ENCODE results near the gene REV1. TPM values are rescaled to one million over a fixed set of nuclear protein-coding genes. Genes with fewer than 3 reads are reported as not detected.

REV1 gene
- total RNA-seq, result 10 to 100 TPM; 13.5 to 35.1 (median 17.8) TPM

GRCh38 chr2:99489761-99490622 lies at the start of gene REV1:
TSS of gene REV1 (minus strand) at chr2:99490017. CDS start at chr2:99464975, 25,042 bp downstream.
- ATAC-seq, result peak; percentile 91 to 92
- peak within 1 kb of the TSS; percentile 74 to 97 (median 88) for H3K4me3 ChIP-seq
- in situ Hi-C loops (cut with MboI; ENCODE audit: low sequenced_read_pairs in 4 of 4), result loop anchor here (10.0 to 25.0 kb wide), 5 partner anchors 145 to 853 kb away; partner anchors contain the start of genes MITD1 (in 4 of the 4), MRPL30 (in 4 of the 4), EIF5B (in 1 of the 4) and TXNDC9 (in 1 of the 4)
- no peaks in the 10 kb centered on the region for H3K36me3 ChIP-seq
- intact Hi-C loops (cut with DNase I; ENCODE audit: low total_unique reads), result loop anchor here (1.0 to 5.0 kb wide), 5 partner anchors 83 to 883 kb away; partner anchors contain the start of genes C2orf15, COA5, EIF5B and MITD1
- H3K27me3 ChIP-seq, result no peaks in the 10 kb centered on the region
- H3K27ac ChIP-seq, result peak within 1 kb of the TSS; percentile 93 to 99 (median 94)
- no peaks in the 10 kb centered on the region for H3K9me3 ChIP-seq
- peaks cover 21 to 25% of the 10 kb centered on the region in 2 donors for H3K4me1 ChIP-seq
- peak; percentile 65 to 75 for TF ChIP-seq POLR2A (IDR thresholded peaks at IDR 0.05)
- TF ChIP-seq CTCF (IDR thresholded peaks at IDR 0.05 in 4 of 5, conservative IDR thresholded peaks at IDR 0.05 in 1 of 5), result peak; percentile 85 to 96 (median 94)
- DNase-seq, result peak; percentile 81 to 86

GRCh38 chr2:99537910-99538485 lies 48.2 kb upstream of the REV1 start:
- in situ Hi-C loops (cut with MboI; ENCODE audit: low sequenced_read_pairs in 4 of 4), result no loop called here
- no peak for ATAC-seq
- TF ChIP-seq CTCF (IDR thresholded peaks at IDR 0.05 in 4 of 5, conservative IDR thresholded peaks at IDR 0.05 in 1 of 5), result no peak
- no peak for TF ChIP-seq POLR2A (IDR thresholded peaks at IDR 0.05)
- H3K36me3 ChIP-seq, result no peaks in the 10 kb centered on the region
- no peak overlapping the region for H3K4me3 ChIP-seq
- no peak for DNase-seq
- intact Hi-C loops (cut with DNase I; ENCODE audit: low total_unique reads), result no loop called here
- no peak overlapping the region for H3K27ac ChIP-seq
- no peaks in the 10 kb centered on the region for H3K9me3 ChIP-seq
- no peaks in the 10 kb centered on the region for H3K4me1 ChIP-seq
- H3K27me3 ChIP-seq, result no peaks in the 10 kb centered on the region

GRCh38 chr2:99524056-99524455 lies 34.2 kb upstream of the REV1 start:
- H3K4me3 ChIP-seq, result no peak overlapping the region
- H3K27me3 ChIP-seq, result no peaks in the 10 kb centered on the region
- in situ Hi-C loops (cut with MboI; ENCODE audit: low sequenced_read_pairs in 4 of 4) (no loop called here), intact Hi-C loops (cut with DNase I; ENCODE audit: low total_unique reads) (no loop called here)
- ATAC-seq, result no peak
- H3K9me3 ChIP-seq, result no peaks in the 10 kb centered on the region
- H3K4me1 ChIP-seq, result no peaks in the 10 kb centered on the region
- DNase-seq, result no peak
- TF ChIP-seq POLR2A (IDR thresholded peaks at IDR 0.05) (no peak), CTCF (IDR thresholded peaks at IDR 0.05 in 4 of 5, conservative IDR thresholded peaks at IDR 0.05 in 1 of 5) (no peak)
- H3K36me3 ChIP-seq, result no peaks in the 10 kb centered on the region
- H3K27ac ChIP-seq, result no peak overlapping the region

GRCh38 chr2:99522157-99522556 lies 32.3 kb upstream of the REV1 start:
- intact Hi-C loops (cut with DNase I; ENCODE audit: low total_unique reads), result no loop called here
- no peak for ATAC-seq
- Histone ChIP-seq H3K9me3 (no peaks in the 10 kb centered on the region), H3K4me1 (no peaks in the 10 kb centered on the region), H3K4me3 (no peak overlapping the region), H3K36me3 (no peaks in the 10 kb centered on the region), H3K27ac (no peak overlapping the region), H3K27me3 (no peaks in the 10 kb centered on the region)
- DNase-seq, result no peak
- in situ Hi-C loops (cut with MboI; ENCODE audit: low sequenced_read_pairs in 4 of 4), result no loop called here
- TF ChIP-seq CTCF (IDR thresholded peaks at IDR 0.05 in 4 of 5, conservative IDR thresholded peaks at IDR 0.05 in 1 of 5) (no peak), POLR2A (IDR thresholded peaks at IDR 0.05) (no peak)
